Neural progenitor cell (in vitro differentiated cells): ENCODE results near the gene ADGRF1. TPM values are rescaled to one million over a fixed set of nuclear protein-coding genes. Genes with fewer than 3 reads are reported as not detected.

ENCODE experiments used
- DNase-seq: peaks from one replicate; pipeline ENCODE4 v3.0.0-alpha.2; 2016; ENCODE audit warnings: low spot score
- H2AFZ ChIP-seq: fragments of 200-600 bp; sonication (generic); replicated peaks from 2 replicates; pipeline ENCODE4 v1.6.1; 2016; ENCODE audit warnings: antibody characterized with exemption
- H3F3A ChIP-seq: fragments of 200-600 bp; sonication (generic); 2 replicates; pipeline ENCODE4 v1.6.1; 2016; ENCODE audit warnings: antibody characterized with exemption, low read depth
- H3K27ac ChIP-seq: fragments of 200-600 bp; sonication (generic); 2 replicates; pipeline ENCODE4 v1.5.1; 2016; ENCODE audit warnings: mild to moderate bottlenecking
- H3K27me3 ChIP-seq: fragments of 200-600 bp; sonication (generic); 2 replicates; pipeline ENCODE4 v1.6.1; 2016; ENCODE audit warnings: mild to moderate bottlenecking, moderate library complexity
- H3K36me3 ChIP-seq: fragments of 200-600 bp; sonication (generic); 2 replicates; pipeline ENCODE4 v1.5.1; 2016
- H3K4me1 ChIP-seq: fragments of 200-600 bp; sonication (generic); 2 replicates; pipeline ENCODE4 v1.6.1; 2016; ENCODE audit warnings: mixed run types
- H3K4me2 ChIP-seq: fragments of 200-600 bp; sonication (generic); 2 replicates; pipeline ENCODE4 v1.6.1; 2016
- H3K4me3 ChIP-seq: fragments of 200-600 bp; sonication (generic); 2 replicates; pipeline ENCODE4 v1.5.1; 2016
- H3K79me2 ChIP-seq: fragments of 200-600 bp; sonication (generic); 2 replicates; pipeline ENCODE4 v1.6.1; 2016; ENCODE audit warnings: low read depth
- H3K9ac ChIP-seq: fragments of 200-600 bp; sonication (generic); 2 replicates; pipeline ENCODE4 v1.6.1; 2016
- H3K9me3 ChIP-seq: fragments of 200-600 bp; sonication (generic); 2 replicates; pipeline ENCODE4 v1.5.1; 2016; ENCODE audit warnings: low read depth
- H4K20me1 ChIP-seq: fragments of 200-600 bp; sonication (generic); 2 replicates; pipeline ENCODE4 v1.6.1; 2016; ENCODE audit warnings: low read depth
- H3K27ac Mint-ChIP-seq: 3 replicates; pipeline ENCODE4 v1.8.0; 2021; ENCODE audit warnings: mixed read lengths
- H3K27me3 Mint-ChIP-seq: 2 replicates; pipeline ENCODE4 v1.8.0; 2022; ENCODE audit warnings: low read depth, mild to moderate bottlenecking, inconsistent platforms, moderate library complexity, mixed read lengths; ENCODE audit not compliant: insufficient read depth
- H3K36me3 Mint-ChIP-seq: 3 replicates; pipeline ENCODE4 v1.8.0; 2021; ENCODE audit warnings: mixed read lengths
- H3K4me1 Mint-ChIP-seq: 3 replicates; pipeline ENCODE4 v1.8.0; 2021; ENCODE audit warnings: mixed read lengths
- H3K4me3 Mint-ChIP-seq: 3 replicates; pipeline ENCODE4 v1.8.0; 2021; ENCODE audit warnings: mild to moderate bottlenecking, moderate library complexity, mixed read lengths
- H3K9me3 Mint-ChIP-seq: 3 replicates; pipeline ENCODE4 v1.8.0; 2020; ENCODE audit warnings: mixed read lengths
- EZH2 ChIP-seq: fragments of 200-600 bp; sonication (generic); IDR thresholded peaks from 2 replicates; pipeline ENCODE4 v1.6.1; 2017; ENCODE audit warnings: antibody characterized with exemption, mild to moderate bottlenecking, moderate library complexity
- EZH2phosphoT487 ChIP-seq: fragments of 200-600 bp; sonication (generic); IDR thresholded peaks from 2 replicates; pipeline ENCODE4 v1.6.1; 2017; ENCODE audit warnings: antibody characterized with exemption
- total RNA-seq: library from RNA; depleted of rRNA; stranded (reverse); fragments of >200 nt; gene quantifications from 2 replicates; pipeline ENCODE4 v1.2.3, GENCODE V29; 2015; ENCODE audit warnings: low replicate concordance
- TF ChIP-seq, protein P1 (sequence below): fragments of 200-600 bp; sonication (generic); IDR thresholded peaks from 2 replicates; pipeline ENCODE4 v1.5.1; 2017; ENCODE audit warnings: antibody characterized with exemption, mild to moderate bottlenecking

The ADGRF1 gene
- total RNA-seq, 1 donor from 2014 or later = not detected

- H3K27me3 Mint-ChIP-seq = no peaks in the 10 kb centered on the region
- H3K9me3 Mint-ChIP-seq = peaks cover 2% of the 10 kb centered on the region
- H2AFZ ChIP-seq = no peak overlapping the region
These were observed 32.5 kb downstream of the ADGRF1 start for GRCh38 chr6:47009583-47009982.

DNA sequence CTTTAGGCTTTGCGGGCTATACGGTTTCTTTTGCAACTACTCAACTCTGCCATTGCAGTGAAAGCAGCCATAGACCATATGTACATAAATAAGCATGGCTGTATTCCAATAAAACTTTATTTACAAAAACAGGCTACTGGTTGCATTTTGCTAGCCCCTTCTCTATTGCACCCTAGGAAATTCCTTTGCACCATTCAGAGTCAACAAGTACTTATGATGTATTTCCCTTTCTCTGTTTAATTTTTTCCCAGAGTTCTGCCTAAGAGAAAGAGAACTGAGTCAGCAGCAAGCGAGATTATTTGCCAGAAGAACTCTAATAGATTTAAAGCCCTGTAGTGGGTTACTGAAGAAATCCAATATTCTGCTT, 33.8 kb downstream of the ADGRF1 start:
- Histone ChIP-seq H3K36me3 (no peaks in the 10 kb centered on the region), H3K4me1 (no peaks in the 10 kb centered on the region), H3K9me3 (no peaks in the 10 kb centered on the region), H3K9ac (no peak overlapping the region), H3K4me3 (no peak overlapping the region), H3F3A (no peaks in the 10 kb centered on the region), H3K27me3 (no peaks in the 10 kb centered on the region), H2AFZ (no peak overlapping the region), H3K79me2 (no peaks in the 10 kb centered on the region), H3K27ac (no peak overlapping the region), H4K20me1 (no peaks in the 10 kb centered on the region), H3K4me2 (no peak overlapping the region)
- H3K27ac Mint-ChIP-seq = no peak overlapping the region
- H3K36me3 Mint-ChIP-seq = no peaks in the 10 kb centered on the region
- no peaks in the 10 kb centered on the region for H3K4me1 Mint-ChIP-seq
- no peaks in the 10 kb centered on the region for H3K9me3 Mint-ChIP-seq
- H3K27me3 Mint-ChIP-seq = no peaks in the 10 kb centered on the region
- DNase-seq = no peak
- TF ChIP-seq EZH2phosphoT487 (no peak), EZH2 (no peak)
- TF ChIP-seq, protein P1, sequence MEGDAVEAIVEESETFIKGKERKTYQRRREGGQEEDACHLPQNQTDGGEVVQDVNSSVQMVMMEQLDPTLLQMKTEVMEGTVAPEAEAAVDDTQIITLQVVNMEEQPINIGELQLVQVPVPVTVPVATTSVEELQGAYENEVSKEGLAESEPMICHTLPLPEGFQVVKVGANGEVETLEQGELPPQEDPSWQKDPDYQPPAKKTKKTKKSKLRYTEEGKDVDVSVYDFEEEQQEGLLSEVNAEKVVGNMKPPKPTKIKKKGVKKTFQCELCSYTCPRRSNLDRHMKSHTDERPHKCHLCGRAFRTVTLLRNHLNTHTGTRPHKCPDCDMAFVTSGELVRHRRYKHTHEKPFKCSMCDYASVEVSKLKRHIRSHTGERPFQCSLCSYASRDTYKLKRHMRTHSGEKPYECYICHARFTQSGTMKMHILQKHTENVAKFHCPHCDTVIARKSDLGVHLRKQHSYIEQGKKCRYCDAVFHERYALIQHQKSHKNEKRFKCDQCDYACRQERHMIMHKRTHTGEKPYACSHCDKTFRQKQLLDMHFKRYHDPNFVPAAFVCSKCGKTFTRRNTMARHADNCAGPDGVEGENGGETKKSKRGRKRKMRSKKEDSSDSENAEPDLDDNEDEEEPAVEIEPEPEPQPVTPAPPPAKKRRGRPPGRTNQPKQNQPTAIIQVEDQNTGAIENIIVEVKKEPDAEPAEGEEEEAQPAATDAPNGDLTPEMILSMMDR = no peak
- no peak overlapping the region for H3K4me3 Mint-ChIP-seq

More at GRCh38 chr6:47009583-47009982, 32.5 kb downstream of the ADGRF1 start:
- H3K27me3 ChIP-seq = no peaks in the 10 kb centered on the region
- no peaks in the 10 kb centered on the region for H3K4me1 Mint-ChIP-seq
- no peaks in the 10 kb centered on the region for H3K4me1 ChIP-seq
- TF ChIP-seq, protein P1 = no peak
- TF ChIP-seq EZH2 (no peak), EZH2phosphoT487 (no peak)
- H3K4me3 ChIP-seq = no peak overlapping the region
- no peaks in the 10 kb centered on the region for H3K36me3 ChIP-seq
- no peaks in the 10 kb centered on the region for H3K9me3 ChIP-seq
- no peak for DNase-seq
- H3F3A ChIP-seq = no peaks in the 10 kb centered on the region
- H4K20me1 ChIP-seq = no peaks in the 10 kb centered on the region
- H3K4me2 ChIP-seq = no peak overlapping the region
- no peaks in the 10 kb centered on the region for H3K36me3 Mint-ChIP-seq
- H3K9ac ChIP-seq = no peak overlapping the region
- no peak overlapping the region for H3K27ac ChIP-seq
- no peaks in the 10 kb centered on the region for H3K79me2 ChIP-seq
- H3K4me3 Mint-ChIP-seq = no peak overlapping the region
- no peak overlapping the region for H3K27ac Mint-ChIP-seq

DNA sequence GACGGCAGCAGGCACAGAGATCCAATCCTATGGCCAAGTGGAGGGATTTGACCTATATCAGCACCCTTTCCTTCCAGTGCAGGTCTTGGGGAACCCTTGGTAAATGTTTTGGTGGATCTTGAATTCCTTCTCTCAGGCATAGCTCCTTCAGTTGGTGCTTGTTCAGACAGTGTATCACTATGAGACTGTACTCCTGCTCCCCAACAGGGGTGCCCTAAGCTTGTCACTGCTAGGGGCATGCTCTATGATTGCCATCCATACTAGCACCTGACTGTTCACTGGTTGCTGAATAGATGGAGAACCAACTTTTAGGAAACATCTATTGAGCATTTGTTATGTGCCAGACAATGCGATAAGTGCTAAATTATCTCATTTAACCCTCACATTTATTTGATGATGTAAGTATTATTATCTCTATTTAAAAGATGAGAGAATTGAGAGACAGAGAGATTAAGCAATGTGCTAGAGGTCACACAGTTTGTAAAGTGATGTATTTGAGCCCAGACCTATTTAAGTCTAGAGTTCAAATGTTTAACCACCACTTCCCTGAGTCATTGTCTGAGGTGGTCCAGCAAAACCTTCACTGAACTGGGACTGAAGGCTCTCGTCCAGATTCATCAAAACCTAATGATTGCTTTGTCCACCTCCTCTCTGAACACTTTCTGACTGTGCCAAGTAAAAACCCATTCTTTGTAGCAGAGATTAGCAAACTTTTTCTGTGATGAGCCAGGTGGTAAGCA, 34.3 kb downstream of the ADGRF1 start:
- H4K20me1 ChIP-seq = no peaks in the 10 kb centered on the region
- H3K4me1 Mint-ChIP-seq = no peaks in the 10 kb centered on the region
- no peak for DNase-seq
- no peaks in the 10 kb centered on the region for H3K79me2 ChIP-seq
- H3K36me3 Mint-ChIP-seq = no peaks in the 10 kb centered on the region
- TF ChIP-seq EZH2phosphoT487 = no peak
- no peaks in the 10 kb centered on the region for H3K9me3 ChIP-seq
- no peak overlapping the region for H2AFZ ChIP-seq
- H3K27ac Mint-ChIP-seq = no peak overlapping the region
- no peak overlapping the region for H3K4me3 Mint-ChIP-seq
- H3K27ac ChIP-seq = no peak overlapping the region
- no peaks in the 10 kb centered on the region for H3F3A ChIP-seq
- H3K9ac ChIP-seq = no peak overlapping the region
- H3K4me1 ChIP-seq = no peaks in the 10 kb centered on the region
- no peak overlapping the region for H3K4me3 ChIP-seq
- H3K27me3 ChIP-seq = no peaks in the 10 kb centered on the region
- H3K27me3 Mint-ChIP-seq = no peaks in the 10 kb centered on the region
- H3K36me3 ChIP-seq = no peaks in the 10 kb centered on the region
- no peaks in the 10 kb centered on the region for H3K9me3 Mint-ChIP-seq
- no peak overlapping the region for H3K4me2 ChIP-seq

- Mint-ChIP-seq H3K27ac (no peak overlapping the region), H3K36me3 (no peaks in the 10 kb centered on the region)
- no peak overlapping the region for H2AFZ ChIP-seq
These were observed 36.6 kb downstream of the ADGRF1 start for GRCh38 chr6:47005486-47005885.

More at GRCh38 chr6:47005486-47005885, 36.6 kb downstream of the ADGRF1 start:
- H3K4me1 Mint-ChIP-seq = no peaks in the 10 kb centered on the region
- Histone ChIP-seq H3K27me3 (no peaks in the 10 kb centered on the region), H3K9ac (no peak overlapping the region), H3K4me2 (no peak overlapping the region), H3K4me3 (no peak overlapping the region), H4K20me1 (no peaks in the 10 kb centered on the region), H3K36me3 (no peaks in the 10 kb centered on the region), H3K79me2 (no peaks in the 10 kb centered on the region), H3F3A (no peaks in the 10 kb centered on the region), H3K27ac (no peak overlapping the region), H3K4me1 (no peaks in the 10 kb centered on the region), H3K9me3 (no peaks in the 10 kb centered on the region)
- DNase-seq = no peak
- H3K4me3 Mint-ChIP-seq = no peak overlapping the region
- H3K27me3 Mint-ChIP-seq = peaks cover 2% of the 10 kb centered on the region
- TF ChIP-seq, protein P1 = no peak
- no peak for TF ChIP-seq EZH2phosphoT487
- no peak for TF ChIP-seq EZH2
- no peaks in the 10 kb centered on the region for H3K9me3 Mint-ChIP-seq
